IMR-90 (cell line): ENCODE results near the gene CCNI2. TPM values are rescaled to one million over a fixed set of nuclear protein-coding genes. Genes with fewer than 3 reads are reported as not detected.

ENCODE experiments used
- ATAC-seq: fragments of 200-7000 bp; cut with Tn5 transposase; 2 replicates; pipeline ENCODE4 v1.9.1; 2020; ENCODE audit warnings: low read depth, mild to moderate bottlenecking, moderate library complexity
- BruUV-seq: library from RNA; stranded (reverse); fragments of 400-500 nt; replicated peaks from 2 replicates; lab custom pipeline; 2021; lab: Mats Ljungman, UMichigan
- CTCF ChIA-PET: fragments of 300-600 bp; formaldehyde crosslinking; extraction: SDS; loops from one replicate; lab custom pipeline; 2021; ENCODE audit warnings: antibody characterized with exemption; lab: Yijun Ruan, JAX
- POLR2A ChIA-PET: fragments of 300-600 bp; sonication (Branson Sonifier 250); formaldehyde crosslinking; loops from one replicate; lab custom pipeline; 2022; ENCODE audit warnings: antibody characterized with exemption; ENCODE audit not compliant: unreplicated experiment; lab: Charles Lee
- DNase-seq: peaks from one replicate; pipeline ENCODE4 v3.0.0; 2013
- H2AFZ ChIP-seq: replicated peaks from 2 replicates; pipeline ENCODE3; 2013; ENCODE audit warnings: low read length, mild to moderate bottlenecking; ENCODE audit not compliant: poor library complexity
- H2AK5ac ChIP-seq: 2 replicates; pipeline ENCODE4 v1.6.1; 2013; ENCODE audit warnings: low read depth, low read length, inconsistent platforms
- H2AK9ac ChIP-seq: replicated peaks from 2 replicates; pipeline ENCODE3; 2013; ENCODE audit warnings: mild to moderate bottlenecking, low read depth, low read length, moderate library complexity; ENCODE audit not compliant: poor library complexity
- H2BK120ac ChIP-seq: 2 replicates; pipeline ENCODE4 v1.6.1; 2013; ENCODE audit warnings: low read depth, low read length, inconsistent platforms
- H2BK15ac ChIP-seq: 3 replicates; pipeline ENCODE4 v1.6.1; 2013; ENCODE audit warnings: low read depth, low read length, inconsistent platforms
- H2BK20ac ChIP-seq: 2 replicates; pipeline ENCODE4 v1.6.1; 2013; ENCODE audit warnings: low read depth, mild to moderate bottlenecking, inconsistent platforms, low read length, moderate library complexity
- H2BK5ac ChIP-seq: 2 replicates; pipeline ENCODE4 v1.6.1; 2013; ENCODE audit warnings: mild to moderate bottlenecking, low read depth, low read length, inconsistent platforms; ENCODE audit not compliant: poor library complexity, severe bottlenecking
- H3K14ac ChIP-seq: replicated peaks from 2 replicates; pipeline ENCODE4 v1.6.1; 2013; ENCODE audit warnings: low read depth, low read length, inconsistent platforms
- H3K18ac ChIP-seq: 2 replicates; pipeline ENCODE4 v1.6.1; 2013; ENCODE audit warnings: low read depth, low read length, control low read depth
- H3K23ac ChIP-seq: 2 replicates; pipeline ENCODE4 v1.6.1; 2013; ENCODE audit warnings: low read depth, low read length, inconsistent platforms
- H3K27ac ChIP-seq: 2 replicates; pipeline ENCODE4 v1.5.1; 2013; ENCODE audit warnings: mild to moderate bottlenecking, control low read depth, low read length; ENCODE audit not compliant: insufficient read depth
- H3K27me3 ChIP-seq: 2 replicates; pipeline ENCODE4 v1.6.1; 2013; ENCODE audit warnings: low read length; ENCODE audit not compliant: control insufficient read depth, insufficient read depth
- H3K36me3 ChIP-seq: 2 replicates; pipeline ENCODE4 v1.6.1; 2013; ENCODE audit warnings: low read length, mixed read lengths; ENCODE audit not compliant: control insufficient read depth, insufficient read depth
- H3K4ac ChIP-seq: 2 replicates; pipeline ENCODE4 v1.6.1; 2013; ENCODE audit warnings: low read depth, low read length, inconsistent platforms
- H3K4me1 ChIP-seq: 2 replicates; pipeline ENCODE4 v1.6.1; 2013; ENCODE audit warnings: low read length, mixed read lengths; ENCODE audit not compliant: control insufficient read depth, insufficient read depth
- H3K4me2 ChIP-seq: 2 replicates; pipeline ENCODE4 v1.6.1; 2013; ENCODE audit warnings: low read depth, mild to moderate bottlenecking, control low read depth, low read length, moderate library complexity
- H3K4me3 ChIP-seq: 2 replicates; pipeline ENCODE4 v1.5.1; 2013; ENCODE audit warnings: low read depth, mild to moderate bottlenecking, control low read depth, low read length, moderate library complexity; ENCODE audit not compliant: insufficient read depth
- H3K56ac ChIP-seq: 2 replicates; pipeline ENCODE4 v1.6.1; 2013; ENCODE audit warnings: low read length, inconsistent platforms; ENCODE audit not compliant: insufficient read depth; ENCODE audit errors: extremely low read depth
- H3K79me1 ChIP-seq, 2 experiments: 2 replicates each; pipeline ENCODE4 v1.6.1; 2013; ENCODE audit warnings: low read length in 2 of 2, inconsistent platforms in 1 of 2, low read depth in 1 of 2
- H3K9ac ChIP-seq: 2 replicates; pipeline ENCODE4 v1.6.1; 2013; ENCODE audit warnings: low read depth, low read length, control low read depth
- H3K9me1 ChIP-seq: 2 replicates; pipeline ENCODE4 v1.6.1; 2013; ENCODE audit warnings: low read length, inconsistent platforms; ENCODE audit not compliant: insufficient read depth
- H3K9me3 ChIP-seq: 2 replicates; pipeline ENCODE4 v1.6.1; 2013; ENCODE audit warnings: low read length; ENCODE audit not compliant: control insufficient read depth, insufficient read depth
- H4K20me1 ChIP-seq: 2 replicates; pipeline ENCODE4 v1.6.1; 2013; ENCODE audit warnings: low read length, inconsistent platforms; ENCODE audit not compliant: insufficient read depth
- H4K5ac ChIP-seq: 2 replicates; pipeline ENCODE4 v1.6.1; 2013; ENCODE audit warnings: mild to moderate bottlenecking, low read depth, low read length, control low read depth
- H4K8ac ChIP-seq, 2 experiments: 2 replicates each; pipeline ENCODE4 v1.6.1; 2013; ENCODE audit warnings: low read depth in 2 of 2, low read length in 2 of 2, control low read depth in 1 of 2, inconsistent platforms in 1 of 2
- H4K91ac ChIP-seq: 2 replicates; pipeline ENCODE4 v1.6.1; 2013; ENCODE audit warnings: low read depth, low read length, inconsistent platforms; ENCODE audit not compliant: insufficient read depth
- BHLHE40 ChIP-seq: fragments of 150-350 bp; IDR thresholded peaks from 2 replicates; pipeline ENCODE4 v1.6.1; 2016; ENCODE audit warnings: mild to moderate bottlenecking, low read depth, low read length
- CEBPB ChIP-seq: IDR thresholded peaks from 2 replicates; pipeline ENCODE4 v1.6.1; 2012; ENCODE audit warnings: low read depth, low read length, improper control_type of control experiment
- CHD1 ChIP-seq: IDR thresholded peaks from 2 replicates; pipeline ENCODE4 v1.6.1; 2012; ENCODE audit warnings: low read depth, low read length, improper control_type of control experiment
- FOS ChIP-seq: fragments of 150-350 bp; IDR thresholded peaks from 2 replicates; pipeline ENCODE4 v1.6.1; 2016; ENCODE audit warnings: low read depth, low read length
- MAZ ChIP-seq: IDR thresholded peaks from 2 replicates; pipeline ENCODE4 v1.6.1; 2012; ENCODE audit warnings: low read depth, mild to moderate bottlenecking, low read length, improper control_type of control experiment, moderate library complexity, borderline replicate concordance
- MXI1 ChIP-seq: IDR thresholded peaks from 2 replicates; pipeline ENCODE4 v1.6.1; 2012; ENCODE audit warnings: low read depth, mild to moderate bottlenecking, low read length, moderate library complexity, borderline replicate concordance
- POLR2A ChIP-seq: IDR thresholded peaks from 2 replicates; pipeline ENCODE4 v1.6.1; 2012; ENCODE audit warnings: mild to moderate bottlenecking, low read depth, low read length
- RAD21 ChIP-seq: IDR thresholded peaks from 2 replicates; pipeline ENCODE4 v1.6.1; 2012; ENCODE audit warnings: low read length, improper control_type of control experiment
- RCOR1 ChIP-seq: IDR thresholded peaks from 2 replicates; pipeline ENCODE4 v1.6.1; 2012; ENCODE audit warnings: mild to moderate bottlenecking, low read length, improper control_type of control experiment; ENCODE audit not compliant: insufficient replicate concordance
- RFX5 ChIP-seq: IDR thresholded peaks from 2 replicates; pipeline ENCODE4 v1.8.0; 2012; ENCODE audit warnings: low read depth, mild to moderate bottlenecking, low read length, moderate library complexity
- WGBS, 2 experiments: methylation state at CpG; one replicate each; pipeline versions ENCODE4 v1.1.5 to v1.1.7; 2013; ENCODE audit warnings: missing lambda C conversion rate in 2 of 2; ENCODE audit not compliant: insufficient read length in 1 of 2; ENCODE audit errors: extremely low coverage in 2 of 2; 5-methylcytosine and 5-hydroxymethylcytosine counted together
- dilution Hi-C: fragments of 300-500 bp; cut with HindIII; formaldehyde crosslinking; loops from one replicate; pipeline ENCODE4 v1.14.3; 2018; ENCODE audit warnings: low sequenced_read_pairs; ENCODE audit not compliant: unreplicated experiment
- in situ Hi-C: fragments of 300-500 bp; cut with MboI; formaldehyde crosslinking; loops from 3 replicates; pipeline ENCODE4 v1.14.3; 2019; ENCODE audit warnings: low sequenced_read_pairs, inconsistent platforms, mixed read lengths
- intact Hi-C: fragments of 100-400 bp; cut with micrococcal nuclease; formaldehyde crosslinking; loops from 2 replicates; pipeline ENCODE4 v1.10.0; 2022
- polyA plus RNA-seq, 3 experiments: library from polyadenylated mRNA; depleted of rRNA; stranded (reverse); fragments of >200 nt; gene quantifications; 2 replicates each; pipeline ENCODE4 v1.2.3, GENCODE V29; 2012; ENCODE audit warnings: low replicate concordance in 1 of 3
- total RNA-seq: library from RNA; depleted of rRNA; stranded (reverse); fragments of >200 nt; gene quantifications from 2 replicates; pipeline ENCODE4 v1.2.3, GENCODE V29; 2012
- TF ChIP-seq, protein P1 (sequence below): fragments of 150-350 bp; IDR thresholded peaks from 2 replicates; pipeline ENCODE4 v1.6.1; 2017; ENCODE audit warnings: mild to moderate bottlenecking, antibody characterized with exemption, low read length, low read depth
- TF ChIP-seq, protein P2 (sequence below): conservative IDR thresholded peaks from 2 replicates; pipeline ENCODE4 v1.5.1; 2012; ENCODE audit warnings: mild to moderate bottlenecking, low read depth, low read length, improper control_type of control experiment

Gene CCNI2
- total and polyA plus RNA-seq, 2 of the 4 experiments (the other 2 are of a cell fraction): not detected

GRCh38 chr5:132766020-132766805 lies 19.0 kb downstream of the CCNI2 start (continued):
- TF ChIP-seq MXI1: no peak

DNA sequence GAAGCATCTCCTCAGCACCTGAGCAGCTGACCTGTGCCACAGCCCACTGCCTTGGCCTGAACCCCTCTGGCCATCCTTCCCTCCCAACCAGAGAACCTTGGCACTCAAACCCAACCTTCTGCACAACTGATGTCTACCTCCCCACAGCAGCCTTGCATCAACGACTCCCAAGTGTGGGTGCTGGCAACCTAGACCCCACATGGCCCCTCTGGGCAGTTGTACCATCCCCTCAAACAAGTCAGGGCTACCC lies 19.5 kb downstream of the CCNI2 start:
- ATAC-seq (no peak), DNase-seq (no peak)
- POLR2A ChIA-PET: interaction anchor here (0.9 kb wide), 1 partner anchor 54 kb away, joined by 5 read pairs; no protein-coding TSS in a partner anchor
- Histone ChIP-seq H3K4me2 (no peak overlapping the region), H2BK5ac (no peak overlapping the region), H3K36me3 (peaks cover 27% of the 10 kb centered on the region), H3K79me1 (peaks cover 29 to 65% of the 10 kb centered on the region in 2 experiments), H3K4ac (peak overlapping the region; percentile 90; the same call in 1 of the 2 replicates), H4K5ac (no peak overlapping the region), H2AK9ac (no peak overlapping the region), H3K4me3 (no peak overlapping the region), H3K56ac (no peak overlapping the region), H3K14ac (no peak overlapping the region), H4K8ac (no peak overlapping the region; a peak in 1 of 4 replicates), H3K18ac (no peak overlapping the region), H3K9me1 (peaks cover 37% of the 10 kb centered on the region), H2BK20ac (no peak overlapping the region; the same call in 1 of the 2 replicates), H4K91ac (no peak overlapping the region), H4K20me1 (peaks cover 37% of the 10 kb centered on the region), H3K9ac (no peak overlapping the region), H3K4me1 (peaks cover 17% of the 10 kb centered on the region), H3K27me3 (no peaks in the 10 kb centered on the region), H2AK5ac (peak overlapping the region; percentile 28; the same call in 1 of the 2 replicates), H2AFZ (no peak overlapping the region), H2BK15ac (no peak overlapping the region), H3K27ac (no peak overlapping the region), H2BK120ac (0 out of 2 replicates have a peak overlapping the region, but pooled peaks have one; percentile 10), H3K9me3 (no peaks in the 10 kb centered on the region), H3K23ac (no peak overlapping the region)
- CTCF ChIA-PET: interaction anchor here (0.9 to 1.3 kb wide), 2 partner anchors 12 to 54 kb away, joined by 3 to 5 read pairs; no protein-coding TSS in a partner anchor
- no TSS peak for BruUV-seq
- dilution Hi-C loops: no loop called here
- no CpG with 5 or more reads among the region's 1 CpG for WGBS, 2 experiments
- in situ Hi-C loops: no loop called here
- intact Hi-C loops: no loop called here
- TF ChIP-seq RAD21: no peak
- TF ChIP-seq RCOR1: no peak
- TF ChIP-seq CEBPB: no peak
- TF ChIP-seq, protein P1, sequence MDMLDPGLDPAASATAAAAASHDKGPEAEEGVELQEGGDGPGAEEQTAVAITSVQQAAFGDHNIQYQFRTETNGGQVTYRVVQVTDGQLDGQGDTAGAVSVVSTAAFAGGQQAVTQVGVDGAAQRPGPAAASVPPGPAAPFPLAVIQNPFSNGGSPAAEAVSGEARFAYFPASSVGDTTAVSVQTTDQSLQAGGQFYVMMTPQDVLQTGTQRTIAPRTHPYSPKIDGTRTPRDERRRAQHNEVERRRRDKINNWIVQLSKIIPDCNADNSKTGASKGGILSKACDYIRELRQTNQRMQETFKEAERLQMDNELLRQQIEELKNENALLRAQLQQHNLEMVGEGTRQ: no peak
- TF ChIP-seq POLR2A: no peak
- TF ChIP-seq, protein P2, sequence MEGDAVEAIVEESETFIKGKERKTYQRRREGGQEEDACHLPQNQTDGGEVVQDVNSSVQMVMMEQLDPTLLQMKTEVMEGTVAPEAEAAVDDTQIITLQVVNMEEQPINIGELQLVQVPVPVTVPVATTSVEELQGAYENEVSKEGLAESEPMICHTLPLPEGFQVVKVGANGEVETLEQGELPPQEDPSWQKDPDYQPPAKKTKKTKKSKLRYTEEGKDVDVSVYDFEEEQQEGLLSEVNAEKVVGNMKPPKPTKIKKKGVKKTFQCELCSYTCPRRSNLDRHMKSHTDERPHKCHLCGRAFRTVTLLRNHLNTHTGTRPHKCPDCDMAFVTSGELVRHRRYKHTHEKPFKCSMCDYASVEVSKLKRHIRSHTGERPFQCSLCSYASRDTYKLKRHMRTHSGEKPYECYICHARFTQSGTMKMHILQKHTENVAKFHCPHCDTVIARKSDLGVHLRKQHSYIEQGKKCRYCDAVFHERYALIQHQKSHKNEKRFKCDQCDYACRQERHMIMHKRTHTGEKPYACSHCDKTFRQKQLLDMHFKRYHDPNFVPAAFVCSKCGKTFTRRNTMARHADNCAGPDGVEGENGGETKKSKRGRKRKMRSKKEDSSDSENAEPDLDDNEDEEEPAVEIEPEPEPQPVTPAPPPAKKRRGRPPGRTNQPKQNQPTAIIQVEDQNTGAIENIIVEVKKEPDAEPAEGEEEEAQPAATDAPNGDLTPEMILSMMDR: no peak
- no peak for TF ChIP-seq RFX5
- TF ChIP-seq MXI1: no peak
- no peak for TF ChIP-seq CHD1
- no peak for TF ChIP-seq BHLHE40
- no peak for TF ChIP-seq FOS
- no peak for TF ChIP-seq MAZ
